HG03280 (cell line): ENCODE data around the gene CATSPER3.

Experiments used
- ATAC-seq: cut with Tn5 transposase; IDR thresholded peaks from one replicate; pipeline ENCODE4 v1.9.1; 2021; ENCODE audit warnings: mild to moderate bottlenecking, moderate library complexity; ENCODE audit not compliant: unreplicated experiment

Gene CATSPER3

GRCh38 chr5:135009736-135010501 is 42.2 kb downstream of the CATSPER3 start:
- ATAC-seq = no peak

DNA sequence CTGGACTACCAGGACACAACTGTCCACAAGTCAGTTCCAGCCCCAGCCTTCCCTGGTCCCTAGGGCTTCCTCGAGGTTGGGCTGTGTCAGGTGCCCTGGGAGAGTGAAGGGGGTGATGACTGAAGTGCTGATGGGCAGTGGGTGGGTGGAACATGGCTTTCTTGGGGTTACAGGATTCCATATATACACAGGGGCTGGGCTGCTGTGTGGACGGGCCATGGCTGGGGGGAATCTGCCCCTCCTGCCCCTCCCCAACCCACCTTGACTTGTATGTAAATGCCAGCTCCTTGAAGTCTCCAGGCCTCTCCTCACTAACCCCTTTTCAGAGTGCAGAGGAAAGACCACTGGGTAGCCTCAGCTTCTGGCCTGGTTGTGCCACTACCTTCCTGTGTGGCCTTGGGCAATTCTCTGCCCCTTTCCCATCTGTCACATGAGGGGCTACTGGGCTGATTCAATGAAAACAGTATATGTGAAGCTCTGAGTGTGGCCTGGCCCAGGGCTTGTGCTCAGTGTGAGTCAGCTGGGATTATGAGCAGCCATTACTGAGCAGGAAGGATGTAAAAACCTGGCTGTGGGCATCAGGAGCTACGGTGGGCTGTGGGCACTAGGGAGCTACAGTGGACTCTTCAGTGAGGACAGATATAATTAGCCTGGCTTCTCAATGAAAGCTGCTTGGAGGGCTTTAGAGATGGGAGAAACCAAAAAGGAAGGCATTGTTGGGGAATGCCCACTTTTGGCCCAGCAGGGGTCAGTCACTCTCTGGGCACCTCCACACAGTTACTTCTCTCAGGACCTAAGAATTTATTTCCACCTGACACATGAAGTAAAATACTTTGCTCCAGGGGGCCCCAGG is 43.0 kb downstream of the CATSPER3 start:
- no peak for ATAC-seq

- ATAC-seq = no peak
These were observed 43.8 kb downstream of the CATSPER3 start for GRCh38 chr5:135011355-135012032.

DNA sequence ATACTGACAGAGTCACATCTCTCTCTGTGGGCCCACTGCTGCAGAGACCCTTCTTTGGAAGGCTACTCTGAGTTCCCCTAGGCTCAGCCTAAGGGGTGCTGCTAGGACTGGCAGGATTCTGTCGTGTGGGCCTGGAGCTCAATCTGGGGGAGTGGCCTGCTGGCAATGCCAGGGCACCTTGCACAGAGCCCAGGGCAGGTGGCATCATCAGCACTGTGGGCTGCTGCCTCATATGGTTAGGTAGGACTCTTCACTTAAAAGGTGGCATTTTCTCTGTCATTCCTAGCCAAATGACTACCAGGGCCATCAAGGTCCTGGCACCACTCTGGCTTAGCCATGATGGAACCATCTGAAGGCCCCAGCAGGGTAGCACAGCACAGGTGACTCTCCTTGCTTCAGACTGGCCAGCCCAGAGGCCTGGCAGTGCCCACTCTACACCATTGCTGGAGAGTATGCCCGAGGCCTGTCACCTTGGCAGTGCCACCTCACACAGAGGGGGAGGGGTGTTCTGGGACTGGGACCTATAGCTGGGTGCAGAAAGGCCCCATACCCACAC is 44.4 kb downstream of the CATSPER3 start:
- ATAC-seq = no peak

DNA sequence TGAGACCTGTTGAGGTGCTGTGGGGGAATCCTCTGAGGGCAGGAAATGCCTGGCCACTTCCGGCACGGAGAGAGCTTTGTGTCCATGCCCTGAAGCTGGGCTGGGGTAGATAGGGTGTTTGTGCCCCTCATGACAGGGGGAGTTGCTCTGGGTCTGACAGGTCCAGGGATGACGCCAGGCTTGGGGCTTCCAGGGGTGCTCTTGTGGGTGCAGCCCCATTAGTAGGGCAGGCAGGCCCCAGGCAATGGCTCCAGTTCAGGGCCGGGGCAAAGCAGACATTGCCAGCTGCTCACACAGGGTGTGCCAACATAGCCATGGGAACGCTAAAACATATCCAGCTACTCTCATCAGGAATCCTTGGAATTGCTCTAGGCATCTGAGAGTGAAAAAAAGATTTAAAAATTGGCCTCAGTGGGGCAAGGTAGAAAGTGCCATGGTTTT is 45.3 kb downstream of the CATSPER3 start:
- no peak for ATAC-seq

DNA sequence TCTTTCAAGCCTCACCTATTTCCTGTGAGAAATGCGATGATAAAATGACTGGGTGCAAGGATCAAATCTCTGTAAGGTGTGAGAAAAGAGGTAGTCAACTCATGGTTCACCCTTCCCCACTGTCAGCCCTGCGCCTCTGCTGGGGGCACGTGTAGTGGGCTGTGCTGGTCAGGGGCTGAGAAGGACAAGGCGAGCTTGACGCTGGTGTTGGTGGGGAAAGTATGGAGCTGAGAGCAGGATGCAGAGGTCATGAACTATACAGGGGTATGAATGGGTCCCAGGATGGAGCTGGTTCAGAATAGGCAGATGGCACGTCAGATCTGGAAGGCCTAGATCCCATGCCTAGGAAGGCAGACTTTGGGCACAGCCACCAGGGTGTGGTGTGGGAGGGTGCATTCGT is 45.7 kb downstream of the CATSPER3 start:
- no peak for ATAC-seq

DNA sequence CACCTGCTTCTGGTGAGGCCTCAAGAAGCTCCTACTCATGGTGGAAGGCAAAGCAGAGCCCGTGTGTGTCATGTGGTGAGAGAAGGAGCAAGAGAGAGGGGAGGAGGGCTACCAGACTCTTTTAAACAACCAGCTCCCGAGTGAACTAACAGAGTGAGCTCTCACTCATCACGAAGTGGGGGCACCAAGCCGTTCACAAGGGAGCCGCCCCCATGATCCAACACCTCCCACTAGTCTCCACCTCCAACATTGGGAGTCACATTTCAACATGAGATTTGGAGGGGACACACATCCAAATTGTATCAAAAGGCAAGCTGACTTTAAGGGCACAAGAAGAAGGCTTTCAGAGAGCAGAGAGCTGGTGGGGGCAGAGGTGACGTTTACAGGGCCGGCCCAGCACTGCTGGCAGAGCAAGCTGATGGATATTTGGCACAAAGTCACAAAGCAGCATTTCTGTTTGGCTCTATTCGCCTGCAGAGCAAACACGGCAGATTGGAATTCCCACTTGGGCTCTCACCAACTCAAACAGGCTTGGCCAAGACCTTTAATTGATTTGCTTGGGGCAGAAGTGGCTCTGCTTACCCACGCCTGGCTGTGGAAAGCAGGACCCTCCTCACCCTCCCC is 46.4 kb downstream of the CATSPER3 start:
- no peak for ATAC-seq

DNA sequence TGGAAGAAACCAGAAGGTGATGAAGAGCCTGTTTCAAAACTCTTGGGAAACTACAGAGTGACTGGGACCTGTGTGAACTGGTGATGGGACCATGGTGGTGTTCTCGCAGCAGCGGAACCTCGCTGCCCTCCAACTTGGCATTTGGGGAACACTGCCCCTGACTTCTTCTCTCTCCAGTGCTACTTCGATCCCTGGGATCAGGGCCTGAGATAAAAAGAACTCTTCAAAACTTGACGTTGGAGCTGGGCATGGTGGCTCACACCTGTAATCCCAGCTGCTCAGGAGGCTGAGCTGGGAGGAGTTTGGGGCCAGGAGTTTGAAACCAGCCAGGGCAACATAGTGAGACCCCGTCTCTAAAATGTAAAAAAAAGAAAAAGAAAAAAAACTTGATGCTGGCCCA is 48.2 kb downstream of the CATSPER3 start:
- no peak for ATAC-seq

DNA sequence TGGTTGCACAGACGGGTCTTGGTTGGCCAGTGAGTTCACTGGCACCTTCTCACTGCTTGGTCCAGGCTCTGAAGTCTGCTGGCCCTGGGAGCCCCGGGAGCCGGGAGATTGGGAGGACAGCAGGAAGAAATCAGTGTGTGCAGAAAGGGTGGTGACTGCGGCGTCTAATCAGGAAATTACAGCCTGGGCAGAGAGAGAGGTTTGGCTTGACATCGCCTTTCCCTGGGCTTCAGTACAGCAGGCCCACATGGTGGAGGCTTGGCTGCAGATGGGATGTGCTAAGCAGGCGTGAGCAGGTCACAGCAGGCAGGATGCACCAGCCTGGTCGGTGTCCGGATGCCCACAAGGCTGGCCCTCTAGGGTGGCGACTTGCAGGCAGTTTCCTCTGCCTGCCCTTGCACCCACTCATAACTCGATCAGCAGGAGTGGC is 49.2 kb downstream of the CATSPER3 start:
- ATAC-seq = no peak

- ATAC-seq = no peak
These were observed 50.8 kb downstream of the CATSPER3 start for GRCh38 chr5:135018457-135018856.

GRCh38 chr5:135019314-135019713 is 51.6 kb downstream of the CATSPER3 start:
- no peak for ATAC-seq

DNA sequence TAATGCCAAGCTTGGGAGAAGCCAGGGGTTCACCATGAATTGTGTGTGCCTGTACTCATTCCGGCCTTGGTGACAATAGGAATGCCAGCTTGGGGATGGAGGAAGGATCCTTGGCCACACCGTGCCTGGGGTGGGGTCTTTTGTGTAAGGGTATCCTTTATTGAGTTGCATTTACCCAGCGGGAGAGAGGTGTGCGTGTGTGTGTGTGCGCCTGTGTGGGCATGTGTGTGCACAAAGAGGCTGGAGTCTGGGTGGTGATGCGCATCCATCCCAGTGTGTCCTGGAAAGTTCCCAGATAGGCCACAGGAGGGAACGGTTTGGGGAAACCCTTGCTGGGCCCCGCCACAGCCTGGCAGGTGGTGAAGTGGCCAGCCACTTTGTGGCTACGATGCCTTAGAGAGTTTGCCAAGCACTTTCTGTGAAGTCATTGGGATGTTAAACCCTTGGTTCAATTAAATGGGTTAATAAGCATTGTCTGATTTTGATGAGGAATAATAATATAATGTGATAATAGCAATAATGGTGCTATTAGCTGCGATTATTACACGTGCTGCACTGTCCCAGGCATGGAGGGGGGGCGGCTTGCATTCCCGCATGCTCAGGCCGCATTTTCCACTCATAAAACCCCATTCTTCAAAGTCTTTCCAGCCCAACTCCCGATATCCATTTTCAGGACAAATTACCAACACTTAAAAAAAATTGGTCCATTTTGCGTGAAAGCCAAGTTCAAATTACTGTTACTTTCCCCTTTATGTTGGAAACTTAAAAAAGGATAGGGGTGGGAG is 52.6 kb downstream of the CATSPER3 start:
- no peak for ATAC-seq

- ATAC-seq = no peak
These were observed 57.4 kb downstream of the CATSPER3 start for GRCh38 chr5:135024956-135025729.

GRCh38 chr5:135025730-135026644 is 58.3 kb downstream of the CATSPER3 start:
- no peak for ATAC-seq

DNA sequence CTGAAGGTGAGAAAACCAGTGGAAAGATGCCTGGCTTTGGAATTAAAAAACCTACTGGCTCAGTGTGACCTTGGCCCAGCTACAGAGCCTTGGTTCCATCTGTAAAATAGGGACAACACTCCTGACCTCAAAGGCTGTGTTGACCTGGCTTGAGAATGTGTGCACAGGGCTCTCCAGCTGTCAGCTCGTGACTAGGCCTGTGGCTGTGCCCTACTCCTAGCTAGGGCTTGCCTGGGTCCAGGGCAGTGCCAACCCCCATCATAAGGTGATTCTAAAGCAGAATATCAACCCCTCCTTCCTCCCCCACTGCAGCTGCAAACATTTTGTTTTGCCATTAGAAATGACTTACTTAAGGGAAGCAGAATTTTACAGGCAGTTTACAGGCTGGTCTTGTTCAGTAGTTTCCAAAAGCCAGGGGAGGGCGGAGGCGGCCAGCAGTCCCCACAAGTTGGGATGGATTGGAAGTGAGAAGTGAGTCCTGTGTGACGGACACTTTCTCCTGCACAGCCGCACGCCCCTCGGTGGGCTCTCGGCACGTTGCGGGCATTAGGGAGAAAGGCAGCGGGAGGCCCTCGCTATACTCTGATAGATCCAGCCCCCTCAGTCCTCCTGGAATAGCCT is 59.0 kb downstream of the CATSPER3 start:
- ATAC-seq = no peak

DNA sequence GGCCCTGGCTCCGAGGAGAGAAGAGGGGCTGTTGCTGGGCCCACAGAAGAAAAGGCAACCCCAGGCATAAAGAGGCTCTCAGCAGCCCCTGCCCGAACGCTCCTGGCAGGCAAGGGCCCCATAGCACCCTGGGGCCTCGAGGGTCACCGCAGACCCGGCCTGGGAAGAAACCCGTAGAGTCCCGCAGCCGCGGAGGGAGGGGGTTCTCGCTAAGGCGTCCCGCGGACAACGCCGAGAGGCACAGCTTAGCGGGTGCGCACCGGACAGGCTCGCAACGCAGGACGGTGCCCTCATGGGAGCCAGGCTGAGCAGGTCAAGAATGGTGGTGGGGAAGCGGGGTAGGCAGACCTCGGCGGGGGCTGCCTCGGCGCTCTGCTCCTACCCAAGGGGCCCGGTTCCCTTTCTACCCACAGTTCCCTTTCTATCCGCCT is 59.6 kb downstream of the CATSPER3 start:
- no peak for ATAC-seq
